Fibroblast of villous mesenchyme (primary cell): Measurements from ENCODE around the gene PGC. TPM values are rescaled to one million over a fixed set of nuclear protein-coding genes. Genes with fewer than 3 reads are reported as not detected.

Experiments used
- DNase-seq: peaks from one replicate; pipeline ENCODE4 v3.0.0-alpha.2; 2010; ENCODE audit warnings: low read depth
- H3K4me3 ChIP-seq: 2 replicates; pipeline ENCODE4 v1.5.1; 2011; ENCODE audit warnings: low read depth, mild to moderate bottlenecking, low read length
- total RNA-seq: library from RNA; depleted of rRNA; stranded (reverse); fragments of >200 nt; gene quantifications from 2 replicates; pipeline ENCODE4 v1.2.3, GENCODE V29; 2012
- TF ChIP-seq, protein P1 (sequence below): IDR thresholded peaks from 2 replicates; pipeline ENCODE4 v1.5.1; 2012; ENCODE audit warnings: low read depth, mild to moderate bottlenecking, low read length; ENCODE audit not compliant: insufficient read depth

The PGC gene
- total RNA-seq, 1 donor: not detected

- no peak overlapping the region for H3K4me3 ChIP-seq
- TF ChIP-seq, protein P1, sequence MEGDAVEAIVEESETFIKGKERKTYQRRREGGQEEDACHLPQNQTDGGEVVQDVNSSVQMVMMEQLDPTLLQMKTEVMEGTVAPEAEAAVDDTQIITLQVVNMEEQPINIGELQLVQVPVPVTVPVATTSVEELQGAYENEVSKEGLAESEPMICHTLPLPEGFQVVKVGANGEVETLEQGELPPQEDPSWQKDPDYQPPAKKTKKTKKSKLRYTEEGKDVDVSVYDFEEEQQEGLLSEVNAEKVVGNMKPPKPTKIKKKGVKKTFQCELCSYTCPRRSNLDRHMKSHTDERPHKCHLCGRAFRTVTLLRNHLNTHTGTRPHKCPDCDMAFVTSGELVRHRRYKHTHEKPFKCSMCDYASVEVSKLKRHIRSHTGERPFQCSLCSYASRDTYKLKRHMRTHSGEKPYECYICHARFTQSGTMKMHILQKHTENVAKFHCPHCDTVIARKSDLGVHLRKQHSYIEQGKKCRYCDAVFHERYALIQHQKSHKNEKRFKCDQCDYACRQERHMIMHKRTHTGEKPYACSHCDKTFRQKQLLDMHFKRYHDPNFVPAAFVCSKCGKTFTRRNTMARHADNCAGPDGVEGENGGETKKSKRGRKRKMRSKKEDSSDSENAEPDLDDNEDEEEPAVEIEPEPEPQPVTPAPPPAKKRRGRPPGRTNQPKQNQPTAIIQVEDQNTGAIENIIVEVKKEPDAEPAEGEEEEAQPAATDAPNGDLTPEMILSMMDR: no peak
- DNase-seq: no peak
Measured at GRCh38 chr6:41695825-41696224, 51.4 kb downstream of the PGC start.

GRCh38 chr6:41694815-41695526, 52.2 kb downstream of the PGC start:
- DNase-seq: no peak
- TF ChIP-seq, protein P1: no peak
- H3K4me3 ChIP-seq: no peak overlapping the region

- no peak overlapping the region for H3K4me3 ChIP-seq
- TF ChIP-seq, protein P1: no peak
- no peak for DNase-seq
Measured at GRCh38 chr6:41693281-41694240, 53.6 kb downstream of the PGC start.

DNA sequence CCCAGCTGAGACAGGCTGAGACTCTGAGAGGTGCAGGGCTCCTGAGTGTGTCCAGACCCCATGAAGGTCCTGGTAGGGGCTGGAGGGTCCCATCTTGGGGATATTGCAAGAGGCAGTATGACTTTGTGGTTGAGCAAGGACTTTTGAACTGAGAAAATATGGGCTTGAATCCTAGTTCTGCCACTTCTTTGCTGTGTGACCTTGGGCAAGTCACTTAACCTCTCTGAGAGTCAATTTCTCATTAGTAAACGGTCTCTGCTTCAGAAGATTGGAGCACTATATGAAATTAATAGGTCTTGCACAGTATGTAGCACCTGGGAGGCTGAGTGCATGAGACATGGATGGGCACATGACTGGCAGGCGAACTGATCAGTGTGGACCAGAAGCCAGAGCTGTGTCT, 54.5 kb downstream of the PGC start:
- no peak for DNase-seq
- TF ChIP-seq, protein P1: no peak
- no peak overlapping the region for H3K4me3 ChIP-seq

DNA sequence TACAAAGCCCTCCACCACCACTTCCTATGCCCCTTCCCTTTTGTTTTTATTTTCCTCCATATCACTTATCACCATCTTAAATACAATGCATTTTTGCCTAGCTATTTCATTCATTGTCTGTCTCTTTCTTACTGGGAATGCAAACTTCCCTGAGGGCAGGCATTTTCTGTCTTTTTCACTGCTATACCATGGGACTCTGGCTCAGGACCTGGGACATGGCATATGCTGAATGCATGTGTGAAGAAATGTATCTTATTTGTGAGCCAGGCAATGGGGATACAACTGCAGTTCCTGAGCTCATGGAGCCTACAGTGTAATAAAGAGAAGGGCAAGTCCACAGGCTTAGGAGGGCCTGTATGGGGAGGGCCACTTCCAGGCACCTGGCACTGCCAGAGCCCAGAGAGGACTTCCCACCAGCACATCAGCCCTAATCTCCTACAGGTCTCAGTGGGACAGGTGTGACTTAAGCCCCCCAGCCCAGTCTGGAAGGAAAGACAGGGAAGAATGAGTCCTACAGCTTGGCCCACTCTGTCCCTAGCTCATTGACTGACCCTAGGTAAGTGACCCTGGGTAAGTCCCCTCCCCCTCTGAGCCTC, 55.0 kb downstream of the PGC start:
- no peak for DNase-seq

DNA sequence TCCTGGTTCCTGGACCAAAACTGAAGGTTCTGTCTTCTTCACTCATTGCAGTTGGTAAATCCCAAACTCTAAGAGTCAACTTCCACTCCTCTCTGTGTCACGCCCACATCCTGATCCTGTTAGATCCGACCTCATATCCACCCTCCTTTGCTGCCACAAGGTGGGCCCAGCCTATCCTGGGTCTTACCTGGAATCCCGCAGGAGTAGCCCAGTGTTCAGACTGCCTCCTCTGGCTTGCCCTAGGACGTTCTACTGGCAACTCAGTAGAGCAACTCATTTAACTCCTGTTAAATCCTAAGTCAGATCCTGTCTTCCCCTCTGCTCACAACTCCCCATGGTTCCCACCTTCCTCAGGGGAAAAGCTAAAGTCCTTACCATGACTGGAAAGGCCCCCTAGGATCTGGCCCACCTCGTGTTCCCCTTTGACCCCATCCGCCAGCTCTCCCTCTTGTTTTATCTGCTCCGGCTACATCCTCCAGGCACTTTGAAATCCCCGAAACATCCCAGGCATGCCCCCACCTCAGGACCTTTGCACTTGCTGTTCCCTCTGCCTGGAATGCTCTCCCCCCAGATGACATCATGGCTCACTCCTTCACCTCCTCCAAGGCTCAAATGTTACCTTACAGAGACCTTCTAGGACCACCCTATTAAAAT, 55.6 kb downstream of the PGC start:
- TF ChIP-seq, protein P1: no peak
- DNase-seq: no peak
- H3K4me3 ChIP-seq: no peak overlapping the region

More for the DNA sequence above, 55.0 kb downstream of the PGC start:
- TF ChIP-seq, protein P1: no peak
- no peak overlapping the region for H3K4me3 ChIP-seq
